Sigmoid colon (tissue), 7 donors: ENCODE results near the gene RTN4IP1. TPM values are rescaled to one million over a fixed set of nuclear protein-coding genes. Genes with fewer than 3 reads are reported as not detected.

ENCODE experiments used
- DNase-seq: peaks from one replicate; pipeline ENCODE4 v3.0.0-alpha.2; 2019
- H3K27ac ChIP-seq, 4 donors: fragments of 200-600 bp; sonication (generic); one replicate each; pipeline ENCODE4 v1.5.1; 2016 to 2019; ENCODE audit warnings: mild to moderate bottlenecking in 1 of 4
- H3K27me3 ChIP-seq, 3 donors: fragments of 200-600 bp; sonication (generic); one replicate each; pipeline ENCODE4 v1.5.1; 2019; ENCODE audit warnings: mild to moderate bottlenecking in 1 of 3
- H3K36me3 ChIP-seq, 4 donors: fragments of 200-600 bp; sonication (generic); one replicate each; pipeline ENCODE4 v1.5.1; 2016 to 2019
- H3K4me1 ChIP-seq, 4 donors: fragments of 200-600 bp; sonication (generic); one replicate each; pipeline ENCODE4 v1.5.1; 2017 to 2019
- H3K4me3 ChIP-seq, 4 donors: fragments of 200-600 bp; sonication (generic); one replicate each; pipeline ENCODE4 v1.5.1; 2017 to 2019; ENCODE audit warnings: mild to moderate bottlenecking in 2 of 4, moderate library complexity in 1 of 4
- H3K9me3 ChIP-seq, 4 donors: fragments of 200-600 bp in 3 of 4; sonication (generic) in 3 of 4; one replicate each; pipeline versions ENCODE4 v1.5.1 to v1.6.1; 2013 to 2019
- EP300 ChIP-seq, 4 donors: sonication (generic); formaldehyde crosslinking; IDR thresholded peaks; one replicate each; pipeline ENCODE4 v1.6.1; 2017; ENCODE audit warnings: antibody characterized with exemption in 4 of 4
- POLR2A ChIP-seq, 2 donors: fragments of 450-650 bp; IDR thresholded peaks; one replicate each; pipeline ENCODE4 v1.6.1; 2016; ENCODE audit warnings: antibody characterized with exemption in 2 of 2, mild to moderate bottlenecking in 2 of 2, moderate library complexity in 2 of 2
- POLR2AphosphoS5 ChIP-seq, 4 donors: sonication (generic); formaldehyde crosslinking; IDR thresholded peaks; one replicate each; pipeline ENCODE4 v1.6.1; 2017; ENCODE audit warnings: antibody characterized with exemption in 4 of 4
- WGBS, 2 donors: extraction: QIAGEN DNeasy Blood & Tissue Kit; methylation state at CpG; one replicate each; pipeline ENCODE4 v1.1.7; 2013; 5-methylcytosine and 5-hydroxymethylcytosine counted together
- intact Hi-C: fragments of 100-400 bp; cut with DNase I; formaldehyde crosslinking; loops from one replicate; pipeline ENCODE4 v1.15.1; 2023
- polyA plus RNA-seq, 3 donors: library from polyadenylated mRNA; stranded (reverse); fragments of 200-250 nt; gene quantifications; one replicate each; pipeline ENCODE4 v1.2.3, GENCODE V29; 2013
- total RNA-seq, 4 donors: library from RNA; depleted of rRNA; stranded (reverse); fragments of >200 nt; gene quantifications; one replicate each; pipeline ENCODE4 v1.1.0, GENCODE V29; 2016
- TF ChIP-seq, protein P1 (sequence below), 4 experiments: fragments of 450-650 bp in 3 of 4; fragments of 200-600 bp in 1 of 4; IDR thresholded peaks; one replicate each; pipeline ENCODE4 v1.5.1; 2016 to 2019; ENCODE audit warnings: antibody characterized with exemption in 4 of 4, mild to moderate bottlenecking in 3 of 4, moderate library complexity in 2 of 4
- donor health status: healthy with polysubstance abuse.
- donor health status: Bipolar disorder and iron deficiency.
- donor health status: healthy.

Gene RTN4IP1
- total and polyA plus RNA-seq, 7 donors = 2.2 to 15.3 (median 7.1) TPM

DNA sequence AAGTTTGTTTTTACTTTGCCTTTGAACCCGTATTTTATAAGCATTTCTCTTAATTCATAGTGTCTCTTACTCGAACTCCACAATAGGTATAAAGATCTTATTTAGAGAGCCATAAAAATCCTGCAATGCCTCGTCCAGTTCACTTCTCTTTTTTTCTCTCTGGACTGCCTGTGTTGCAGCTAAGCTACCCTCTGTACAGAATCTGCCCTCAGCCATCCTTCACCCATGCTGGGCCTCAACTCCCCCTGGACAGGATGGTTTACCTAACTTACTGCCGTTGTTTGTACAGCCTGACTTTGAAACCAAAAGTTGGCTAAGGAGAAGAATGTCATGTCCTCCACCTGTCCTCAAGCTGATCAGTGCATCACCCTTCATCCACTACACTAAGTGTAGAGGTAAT is 10.5 kb upstream of the RTN4IP1 start:
- no peaks in the 10 kb centered on the region for H3K4me1 ChIP-seq
- no peak for DNase-seq
- H3K36me3 ChIP-seq = peaks cover 0 to 42% (median 4%) of the 10 kb centered on the region in 4 donors
- H3K27me3 ChIP-seq = no peaks in the 10 kb centered on the region
- no peak overlapping the region for H3K27ac ChIP-seq
- TF ChIP-seq POLR2AphosphoS5 (IDR thresholded peaks at IDR 0.05) (no peak), EP300 (IDR thresholded peaks at IDR 0.05) (no peak), POLR2A (IDR thresholded peaks at IDR 0.05) (no peak)
- TF ChIP-seq, protein P1, sequence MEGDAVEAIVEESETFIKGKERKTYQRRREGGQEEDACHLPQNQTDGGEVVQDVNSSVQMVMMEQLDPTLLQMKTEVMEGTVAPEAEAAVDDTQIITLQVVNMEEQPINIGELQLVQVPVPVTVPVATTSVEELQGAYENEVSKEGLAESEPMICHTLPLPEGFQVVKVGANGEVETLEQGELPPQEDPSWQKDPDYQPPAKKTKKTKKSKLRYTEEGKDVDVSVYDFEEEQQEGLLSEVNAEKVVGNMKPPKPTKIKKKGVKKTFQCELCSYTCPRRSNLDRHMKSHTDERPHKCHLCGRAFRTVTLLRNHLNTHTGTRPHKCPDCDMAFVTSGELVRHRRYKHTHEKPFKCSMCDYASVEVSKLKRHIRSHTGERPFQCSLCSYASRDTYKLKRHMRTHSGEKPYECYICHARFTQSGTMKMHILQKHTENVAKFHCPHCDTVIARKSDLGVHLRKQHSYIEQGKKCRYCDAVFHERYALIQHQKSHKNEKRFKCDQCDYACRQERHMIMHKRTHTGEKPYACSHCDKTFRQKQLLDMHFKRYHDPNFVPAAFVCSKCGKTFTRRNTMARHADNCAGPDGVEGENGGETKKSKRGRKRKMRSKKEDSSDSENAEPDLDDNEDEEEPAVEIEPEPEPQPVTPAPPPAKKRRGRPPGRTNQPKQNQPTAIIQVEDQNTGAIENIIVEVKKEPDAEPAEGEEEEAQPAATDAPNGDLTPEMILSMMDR (IDR thresholded peaks at IDR 0.05) = no peak
- H3K4me3 ChIP-seq = no peak overlapping the region
- no peaks in the 10 kb centered on the region for H3K9me3 ChIP-seq
- intact Hi-C loops = no loop called here
- 72 to 77% methylated on average over 4 of the region's 4 CpGs for WGBS, 2 donors

DNA sequence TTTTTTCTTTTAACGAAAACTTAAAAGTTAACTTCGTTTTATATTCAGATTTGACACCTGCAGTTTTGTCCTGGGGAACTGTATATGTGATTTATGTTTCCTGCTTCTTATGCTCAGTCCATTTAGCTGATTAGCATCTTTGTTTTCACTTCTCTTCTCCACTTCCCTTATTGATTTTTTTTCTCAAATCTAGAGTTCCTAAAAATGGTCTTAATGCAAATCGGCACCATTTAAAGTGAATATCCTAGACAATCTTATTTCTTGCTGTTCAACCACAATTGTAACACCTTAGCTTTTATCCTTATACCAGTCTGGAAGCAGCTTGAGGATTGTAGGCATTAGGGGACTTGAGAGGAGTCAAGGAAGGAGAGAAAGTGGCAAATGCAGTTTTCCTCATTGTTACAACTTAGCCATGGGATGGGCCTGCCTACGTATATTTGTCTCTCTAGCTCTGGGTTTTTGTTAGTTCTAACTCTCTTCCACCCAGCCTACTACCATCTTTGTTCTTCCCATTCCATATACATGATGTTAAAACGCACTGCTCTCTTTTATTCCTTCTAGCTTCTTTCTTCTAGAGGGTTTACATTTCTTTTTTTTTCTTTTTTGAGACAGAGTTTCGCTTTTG is 8.5 kb upstream of the RTN4IP1 start:
- no peak for DNase-seq
- TF ChIP-seq POLR2AphosphoS5 (IDR thresholded peaks at IDR 0.05) (no peak), EP300 (IDR thresholded peaks at IDR 0.05) (no peak), POLR2A (IDR thresholded peaks at IDR 0.05) (no peak)
- TF ChIP-seq, protein P1 (IDR thresholded peaks at IDR 0.05) = no peak
- no peaks in the 10 kb centered on the region for H3K27me3 ChIP-seq
- H3K9me3 ChIP-seq = no peaks in the 10 kb centered on the region
- H3K4me3 ChIP-seq = no peak overlapping the region
- WGBS, 2 donors = 57 to 75% methylated on average over 6 of the region's 6 CpGs
- intact Hi-C loops = no loop called here
- H3K27ac ChIP-seq = no peak overlapping the region
- no peaks in the 10 kb centered on the region for H3K4me1 ChIP-seq
- peaks cover 0 to 22% (median 0%) of the 10 kb centered on the region in 4 donors for H3K36me3 ChIP-seq

DNA sequence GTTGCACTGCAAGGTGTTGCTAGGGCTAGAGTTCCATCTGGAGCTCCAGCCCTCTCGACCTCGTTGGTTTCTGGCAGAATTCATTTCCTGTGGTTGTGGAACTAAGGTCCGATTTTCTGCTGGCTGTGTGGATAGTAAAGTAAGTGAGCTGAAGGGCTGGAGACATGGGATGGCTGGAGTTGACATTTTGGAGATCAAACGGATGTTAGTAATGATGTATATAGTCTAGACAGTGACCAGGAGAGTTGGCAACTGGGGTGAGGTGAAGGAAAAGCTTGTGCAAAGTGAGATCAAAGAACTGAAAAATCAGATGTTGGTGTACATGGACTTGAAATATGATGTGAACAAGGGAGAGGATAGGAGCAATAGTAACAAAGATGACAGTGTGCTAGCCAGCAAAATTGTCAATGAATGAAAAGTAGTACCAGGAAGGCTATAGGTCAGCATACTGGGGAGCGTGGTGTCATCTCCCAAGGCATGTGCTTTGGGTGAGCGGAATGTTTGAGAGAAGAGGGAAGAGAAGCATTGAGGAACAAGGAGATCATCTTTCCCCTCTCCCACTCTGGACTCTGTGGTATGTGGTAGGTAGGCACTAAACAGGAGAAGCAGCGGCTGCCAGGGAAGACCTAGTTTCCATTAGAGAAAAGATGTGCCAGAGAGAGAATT is 7.9 kb upstream of the RTN4IP1 start:
- intact Hi-C loops = no loop called here
- DNase-seq = no peak
- TF ChIP-seq, protein P1 (IDR thresholded peaks at IDR 0.05) = no peak
- no peak for TF ChIP-seq POLR2A (IDR thresholded peaks at IDR 0.05)
- no peak for TF ChIP-seq EP300 (IDR thresholded peaks at IDR 0.05)
- no peak for TF ChIP-seq POLR2AphosphoS5 (IDR thresholded peaks at IDR 0.05)
- 51 to 79% methylated on average over 7 of the region's 7 CpGs for WGBS, 2 donors
- Histone ChIP-seq H3K4me1 (no peaks in the 10 kb centered on the region), H3K9me3 (no peaks in the 10 kb centered on the region), H3K36me3 (peaks cover 0 to 15% (median 0%) of the 10 kb centered on the region in 4 donors), H3K27me3 (no peaks in the 10 kb centered on the region), H3K4me3 (no peak overlapping the region), H3K27ac (no peak overlapping the region)

DNA sequence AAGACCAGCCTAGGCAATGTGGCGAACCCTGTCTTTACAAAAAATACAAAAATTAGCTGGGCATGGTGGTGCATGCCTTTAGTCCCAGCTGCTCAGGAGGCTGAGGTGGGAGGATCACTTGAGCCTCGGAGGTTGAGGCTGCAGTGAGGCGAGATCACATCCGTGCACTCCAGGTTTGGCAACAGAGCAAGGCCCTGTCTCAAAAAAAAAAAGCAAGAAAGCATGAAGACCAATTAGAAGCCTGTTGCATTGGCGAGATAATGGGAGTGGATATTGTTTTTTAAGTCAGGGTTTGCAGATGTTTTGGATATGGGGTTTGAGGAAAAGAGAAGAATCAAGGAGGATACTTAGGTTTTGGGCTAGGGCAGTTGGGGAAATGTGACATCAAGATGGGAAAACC is 5.3 kb upstream of the RTN4IP1 start:
- Histone ChIP-seq H3K9me3 (no peaks in the 10 kb centered on the region), H3K27ac (no peak overlapping the region), H3K4me1 (peaks cover 0 to 9% (median 6%) of the 10 kb centered on the region in 4 donors), H3K27me3 (no peaks in the 10 kb centered on the region), H3K36me3 (no peaks in the 10 kb centered on the region), H3K4me3 (no peak overlapping the region)
- TF ChIP-seq POLR2AphosphoS5 (IDR thresholded peaks at IDR 0.05) (no peak), POLR2A (IDR thresholded peaks at IDR 0.05) (no peak), EP300 (IDR thresholded peaks at IDR 0.05) (no peak)
- TF ChIP-seq, protein P1 (IDR thresholded peaks at IDR 0.05) = no peak
- intact Hi-C loops = no loop called here
- no peak for DNase-seq
- WGBS, 2 donors = 96 to 97% methylated on average over 5 of the region's 5 CpGs
